Panc1 (cell line): ENCODE measurements around the gene GOLPH3.
"Not testable (repeated sequence)": the region's sequence is repeated elsewhere in the genome, so short reads cannot be mapped to it uniquely, and the experiment has no call there.

Experiments used
- POLR2AphosphoS5 ChIP-seq: IDR thresholded peaks from 2 replicates; pipeline ENCODE4 v1.6.1; 2012; ENCODE audit warnings: mild to moderate bottlenecking, low read depth, low read length, moderate library complexity
- SIN3A ChIP-seq: IDR thresholded peaks from 2 replicates; pipeline ENCODE4 v1.6.1; 2012; ENCODE audit warnings: low read depth, mild to moderate bottlenecking, low read length, moderate library complexity, borderline replicate concordance; ENCODE audit not compliant: insufficient read depth
- TCF7L2 ChIP-seq: IDR thresholded peaks from 2 replicates; pipeline ENCODE4 v1.6.1; 2011; ENCODE audit warnings: mild to moderate bottlenecking, low read depth, low read length, inconsistent platforms
- TF ChIP-seq, protein P1 (sequence below): fragments of 450-650 bp; IDR thresholded peaks from 2 replicates; pipeline ENCODE4 v1.5.1; 2017; ENCODE audit warnings: mild to moderate bottlenecking

DNA sequence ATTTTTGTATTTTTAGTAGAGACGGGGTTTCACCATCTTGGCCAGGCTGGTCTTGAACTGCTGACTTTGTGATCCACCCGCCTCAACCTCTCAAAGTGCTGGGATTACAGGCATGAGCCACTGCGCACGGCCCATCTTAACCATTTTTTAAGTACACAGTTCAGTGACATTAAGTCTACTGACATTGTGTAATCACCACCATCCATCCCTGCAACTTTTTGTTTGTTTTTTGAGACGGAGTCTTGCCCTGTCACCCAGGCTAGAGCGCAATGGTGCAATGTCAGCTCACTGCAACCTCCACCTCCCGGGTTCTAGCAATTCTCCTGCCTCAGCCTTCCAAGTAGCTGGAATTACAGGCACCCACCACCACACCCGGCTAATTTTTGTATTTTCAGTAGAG, 55.2 kb downstream of the GOLPH3 start:
- TF ChIP-seq TCF7L2, SIN3A, POLR2AphosphoS5: not testable (repeated sequence)
- TF ChIP-seq, protein P1, sequence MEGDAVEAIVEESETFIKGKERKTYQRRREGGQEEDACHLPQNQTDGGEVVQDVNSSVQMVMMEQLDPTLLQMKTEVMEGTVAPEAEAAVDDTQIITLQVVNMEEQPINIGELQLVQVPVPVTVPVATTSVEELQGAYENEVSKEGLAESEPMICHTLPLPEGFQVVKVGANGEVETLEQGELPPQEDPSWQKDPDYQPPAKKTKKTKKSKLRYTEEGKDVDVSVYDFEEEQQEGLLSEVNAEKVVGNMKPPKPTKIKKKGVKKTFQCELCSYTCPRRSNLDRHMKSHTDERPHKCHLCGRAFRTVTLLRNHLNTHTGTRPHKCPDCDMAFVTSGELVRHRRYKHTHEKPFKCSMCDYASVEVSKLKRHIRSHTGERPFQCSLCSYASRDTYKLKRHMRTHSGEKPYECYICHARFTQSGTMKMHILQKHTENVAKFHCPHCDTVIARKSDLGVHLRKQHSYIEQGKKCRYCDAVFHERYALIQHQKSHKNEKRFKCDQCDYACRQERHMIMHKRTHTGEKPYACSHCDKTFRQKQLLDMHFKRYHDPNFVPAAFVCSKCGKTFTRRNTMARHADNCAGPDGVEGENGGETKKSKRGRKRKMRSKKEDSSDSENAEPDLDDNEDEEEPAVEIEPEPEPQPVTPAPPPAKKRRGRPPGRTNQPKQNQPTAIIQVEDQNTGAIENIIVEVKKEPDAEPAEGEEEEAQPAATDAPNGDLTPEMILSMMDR: not testable (repeated sequence)
